Heart left ventricle (tissue), 16 donors: ENCODE results near the gene CBR1. TPM values are rescaled to one million over a fixed set of nuclear protein-coding genes. Genes with fewer than 3 reads are reported as not detected.

ENCODE experiments used
- ATAC-seq, 4 donors: fragments of 200-7000 bp; cut with Tn5 transposase; one replicate each; pipeline ENCODE4 v1.9.1; 2020 to 2022; ENCODE audit warnings: moderate library complexity in 4 of 4, mild to moderate bottlenecking in 3 of 4, moderate number of reproducible peaks in 1 of 4
- DNase-seq, 5 donors: peaks; one replicate each; pipeline ENCODE4 v3.0.0-alpha.2; 2020
- H3K27ac ChIP-seq, 12 donors: fragments of 200-600 bp; sonication (generic) in 4 of 12; one replicate each; pipeline versions ENCODE4 v1.5.0 to v1.8.0; 2016 to 2022; ENCODE audit warnings: mild to moderate bottlenecking in 2 of 12
- H3K27me3 ChIP-seq, 9 donors: fragments of 200-600 bp; sonication (generic) in 2 of 9; one replicate each; pipeline versions ENCODE4 v1.5.1 to v1.8.0; 2016 to 2022; ENCODE audit warnings: mild to moderate bottlenecking in 3 of 9
- H3K36me3 ChIP-seq, 9 donors: fragments of 200-600 bp; sonication (generic) in 2 of 9; one replicate each; pipeline versions ENCODE4 v1.5.0 to v1.8.0; 2018 to 2022; ENCODE audit warnings: mild to moderate bottlenecking in 2 of 9
- H3K4me1 ChIP-seq, 12 donors: fragments of 200-600 bp; sonication (generic) in 4 of 12; one replicate each; pipeline versions ENCODE4 v1.5.0 to v1.8.0; 2016 to 2022; ENCODE audit warnings: mild to moderate bottlenecking in 3 of 12
- H3K4me3 ChIP-seq, 12 donors: fragments of 200-600 bp; sonication (generic) in 4 of 12; one replicate each; pipeline versions ENCODE4 v1.5.0 to v1.8.0; 2017 to 2022; ENCODE audit warnings: mild to moderate bottlenecking in 9 of 12, moderate library complexity in 4 of 12
- H3K9me3 ChIP-seq, 12 donors: fragments of 200-600 bp; sonication (generic) in 4 of 12; one replicate each; pipeline versions ENCODE4 v1.5.0 to v1.8.0; 2016 to 2022; ENCODE audit warnings: mild to moderate bottlenecking in 1 of 12
- CTCF ChIP-seq, 12 donors: fragments of 200-600 bp; sonication (generic) in 4 of 12; IDR thresholded peaks; one replicate each; pipeline versions ENCODE4 v1.5.0 to v1.8.0; 2018 to 2022; ENCODE audit warnings: antibody characterized with exemption in 12 of 12, mild to moderate bottlenecking in 5 of 12
- POLR2A ChIP-seq, 2 donors: fragments of 450-650 bp; IDR thresholded peaks; one replicate each; pipeline ENCODE4 v1.6.1; 2017; ENCODE audit warnings: antibody characterized with exemption in 2 of 2, mild to moderate bottlenecking in 2 of 2, moderate library complexity in 2 of 2
- WGBS, 4 donors: extraction: QIAGEN DNeasy Blood & Tissue Kit in 2 of 4; methylation state at CpG; one replicate each; pipeline versions ENCODE4 v1.1.5 to v1.1.7; 2013 to 2018; 5-methylcytosine and 5-hydroxymethylcytosine counted together
- intact Hi-C, 10 donors: fragments of 100-400 bp; cut with DNase I; formaldehyde crosslinking; loops; one replicate each; pipeline versions ENCODE4 v1.11.1 to v1.14.2; 2022
- polyA plus RNA-seq, 2 donors: library from polyadenylated mRNA; stranded (reverse); fragments of 200-250 nt; gene quantifications; one replicate each; pipeline ENCODE4 v1.2.3, GENCODE V29; 2013
- total RNA-seq, 9 donors: library from RNA; depleted of rRNA in 2 of 9; stranded (reverse); fragments of >200 nt in 2 of 9; fragmentation: NEBNext Ultra II Directional in 3 of 9; extraction: Animal tissue kit (Norgen Biotek cat#: 25700) in 3 of 9; gene quantifications; one replicate each; pipeline versions ENCODE4 v1.1.0 to v1.2.4, GENCODE V29; 2016 to 2023
- donor health status: ischemic (EF 13 %, LVEDD 7.1; RV severe dilation, severe dysfunction).
- donor health status: healthy with polysubstance abuse.
- donor health status: DM: no; HTN: yes; CAD: no.
- donor health status: DM: no; HTN: no; CAD: no.
- donor health status: ischemic (EF 25% LVEDD 6.9; RV normal size, moderate dysfunction).
- donor health status: ischemic (EF 25% LVEDD 5.7; RV mildly dilated, moderate dysfunction).
- donor health status: healthy.
- donor health status: DM: yes; HTN: yes; CAD: no.
- donor health status: ischemic (EF 35%, LVEDD 5.7; RV mildly dilated, moderate dysfunction).
- donor health status: nonischemic (EF 11% LVEDD 7.7; RV severe dilation, severe dysfunction).
- donor health status: DM: yes; HTN: yes; CAD: no.
- donor health status: PGD.
- donor health status: ischemic (EF 29% LVEDD 5.4; RV normal size, mild dysfunction).
- donor health status: nonischemic (EF 23%, LVEDD 6.1; RV moderate dilation, normal function).

CBR1 gene
- total and polyA plus RNA-seq, 11 donors = 11.0 to 69.2 (median 23.7) TPM

GRCh38 chr21:36044056-36044455 is 25.8 kb upstream of the CBR1 start:
- Histone ChIP-seq H3K36me3 (peaks cover 0 to 98% (median 93%) of the 10 kb centered on the region in 9 donors), H3K4me3 (no peak overlapping the region), H3K27ac (no peak overlapping the region), H3K9me3 (no peaks in the 10 kb centered on the region), H3K27me3 (no peaks in the 10 kb centered on the region), H3K4me1 (no peaks in the 10 kb centered on the region)
- intact Hi-C loops = no loop called here
- ATAC-seq (no peak), DNase-seq (no peak)
- WGBS, 4 donors = 81 to 90% (median 83%) methylated on average over 10 of the region's 10 CpGs
- TF ChIP-seq CTCF (IDR thresholded peaks at IDR 0.05) (no peak), POLR2A (IDR thresholded peaks at IDR 0.05) (no peak)

- TF ChIP-seq POLR2A (IDR thresholded peaks at IDR 0.05) (no peak), CTCF (IDR thresholded peaks at IDR 0.05) (no peak)
- WGBS, 4 donors = 57 to 78% (median 67%) methylated on average over 1 of the region's 1 CpG
- Histone ChIP-seq H3K9me3 (no peaks in the 10 kb centered on the region), H3K27ac (no peak overlapping the region), H3K4me1 (no peaks in the 10 kb centered on the region), H3K27me3 (no peaks in the 10 kb centered on the region), H3K4me3 (no peak overlapping the region), H3K36me3 (peaks cover 0 to 98% (median 95%) of the 10 kb centered on the region in 9 donors)
- DNase-seq (no peak), ATAC-seq (no peak)
- intact Hi-C loops = no loop called here
Measured at GRCh38 chr21:36045993-36046392, 23.8 kb upstream of the CBR1 start.

GRCh38 chr21:36047139-36047538 is 22.7 kb upstream of the CBR1 start:
- no peak for DNase-seq
- Histone ChIP-seq H3K4me3 (no peak overlapping the region), H3K36me3 (peaks cover 0 to 97% (median 95%) of the 10 kb centered on the region in 9 donors), H3K27me3 (no peaks in the 10 kb centered on the region), H3K27ac (no peak overlapping the region), H3K9me3 (no peaks in the 10 kb centered on the region), H3K4me1 (no peaks in the 10 kb centered on the region)
- no peak for ATAC-seq
- 79 to 99% (median 85%) methylated on average over 7 of the region's 7 CpGs for WGBS, 4 donors
- intact Hi-C loops = no loop called here
- TF ChIP-seq POLR2A (IDR thresholded peaks at IDR 0.05) = no peak
- no peak for TF ChIP-seq CTCF (IDR thresholded peaks at IDR 0.05)

- no peak for ATAC-seq
- 94 to 98% (median 97%) methylated on average over 7 of the region's 7 CpGs for WGBS, 4 donors
- DNase-seq = no peak
- no peak for TF ChIP-seq POLR2A (IDR thresholded peaks at IDR 0.05)
- TF ChIP-seq CTCF (IDR thresholded peaks at IDR 0.05) = no peak
- intact Hi-C loops = no loop called here
- no peaks in the 10 kb centered on the region for H3K27me3 ChIP-seq
- H3K36me3 ChIP-seq = peaks cover 0 to 97% (median 93%) of the 10 kb centered on the region in 9 donors
- no peak overlapping the region for H3K4me3 ChIP-seq
- no peak overlapping the region for H3K27ac ChIP-seq
- no peaks in the 10 kb centered on the region for H3K9me3 ChIP-seq
- peaks cover 0 to 5% (median 0%) of the 10 kb centered on the region in 12 donors for H3K4me1 ChIP-seq
Measured at GRCh38 chr21:36048357-36048756, 21.5 kb upstream of the CBR1 start.
